DMS153 treated with DMSO at 0.1 percent for 48 hours (cell line): Measurements from ENCODE around the gene COASY.

Experiments
- DNase-seq: peaks from one replicate; lab custom pipeline; 2025; ENCODE audit not compliant: unreplicated experiment; lab: John Stamatoyannopoulos, UW

The COASY gene

GRCh38 chr17:42571435-42572225 is 9.7 kb downstream of the COASY start:
- no peak for DNase-seq

GRCh38 chr17:42573095-42573494 is 11.1 kb downstream of the COASY start:
- DNase-seq, result no peak

GRCh38 chr17:42574463-42574862 is 12.5 kb downstream of the COASY start:
- DNase-seq, result no peak

GRCh38 chr17:42577140-42577531 is 15.2 kb downstream of the COASY start:
- no peak for DNase-seq

GRCh38 chr17:42577532-42578281 is 15.8 kb downstream of the COASY start, which contains the start of gene PSMC3IP:
Gene PSMC3IP, minus strand, starts transcription at chr17:42577729. Its CDS starts 43 bp downstream, at chr17:42577686.
- DNase-seq, result peak; percentile 93

GRCh38 chr17:42578282-42578869 is 16.4 kb downstream of the COASY start:
- peak; percentile 49 for DNase-seq

- DNase-seq, result no peak
Measured at GRCh38 chr17:42579794-42580551, 18.0 kb downstream of the COASY start.

- DNase-seq, result no peak
Measured at GRCh38 chr17:42581744-42582270, 19.9 kb downstream of the COASY start.

- DNase-seq, result no peak
Measured at GRCh38 chr17:42584880-42585279, 22.9 kb downstream of the COASY start.

- no peak for DNase-seq
Measured at GRCh38 chr17:42585353-42585752, 23.4 kb downstream of the COASY start.

- DNase-seq, result no peak
Measured at GRCh38 chr17:42586514-42587230, 24.7 kb downstream of the COASY start.

GRCh38 chr17:42590886-42591285 is 28.9 kb downstream of the COASY start:
- no peak for DNase-seq

- DNase-seq, result no peak
Measured at GRCh38 chr17:42591411-42591810, 29.5 kb downstream of the COASY start.

GRCh38 chr17:42596386-42596785 is 34.4 kb downstream of the COASY start:
- no peak for DNase-seq

GRCh38 chr17:42598905-42599304 is 37.0 kb downstream of the COASY start:
- DNase-seq, result no peak

- DNase-seq, result no peak
Measured at GRCh38 chr17:42603318-42603717, 41.4 kb downstream of the COASY start.

GRCh38 chr17:42607769-42608168 is 45.8 kb downstream of the COASY start:
- DNase-seq, result no peak

GRCh38 chr17:42608305-42609181 is 46.6 kb downstream of the COASY start:
- DNase-seq, result no peak

- peak; percentile 98 for DNase-seq
Measured at GRCh38 chr17:42609182-42609813, 47.4 kb downstream of the COASY start, which contains the start of the genes RETREG3 and TUBG1. Gene RETREG3, minus strand, starts transcription at chr17:42609374. Its CDS starts 50 bp downstream, at chr17:42609324. Gene TUBG1, plus strand, starts transcription at chr17:42609683. Its CDS starts 55 bp downstream, at chr17:42609738.
